Activated T-cell treated with anti-CD3 and anti-CD28 coated beads, Interleukin-2, amount 50 U/mL, for 72 hours (primary cell): ENCODE data around the gene FHIP1B. TPM values are rescaled to one million over a fixed set of nuclear protein-coding genes. Genes with fewer than 3 reads are reported as not detected.
"Not testable (repeated sequence)": the region's sequence is repeated elsewhere in the genome, so short reads cannot be mapped to it uniquely, and the experiment has no call there.

ENCODE experiments used
- ATAC-seq, 2 donors: fragments of 150-1000 bp; cut with Tn5 transposase; replicated peaks in 1 of 2; 2 replicates each; pipeline ENCODE4 v1.10.0; 2021; ENCODE audit warnings: moderate library complexity in 2 of 2, mild to moderate bottlenecking in 1 of 2
- DNase-seq, 2 donors: peaks; one replicate each; pipeline ENCODE4 v3.0.0; 2021 to 2022; ENCODE audit warnings: mixed read lengths in 1 of 2
- H3K27ac Mint-ChIP-seq: one replicate; pipeline ENCODE4 v1.8.0; 2022; ENCODE audit warnings: mild to moderate bottlenecking, moderate library complexity, mixed read lengths
- H3K27me3 Mint-ChIP-seq: one replicate; pipeline ENCODE4 v1.8.0; 2022; ENCODE audit warnings: low read depth, mixed read lengths
- H3K36me3 Mint-ChIP-seq, 2 donors: one replicate each; pipeline ENCODE4 v1.8.0; 2022; ENCODE audit warnings: mixed read lengths in 2 of 2, mild to moderate bottlenecking in 1 of 2; ENCODE audit not compliant: insufficient read depth in 2 of 2
- H3K4me1 Mint-ChIP-seq: one replicate; pipeline ENCODE4 v1.8.0; 2022; ENCODE audit warnings: low read depth, mixed read lengths
- H3K4me3 Mint-ChIP-seq, 2 donors: one replicate each; pipeline ENCODE4 v1.8.0; 2022; ENCODE audit warnings: mild to moderate bottlenecking in 2 of 2, mixed read lengths in 2 of 2, moderate library complexity in 2 of 2
- H3K9me3 Mint-ChIP-seq, 2 donors: one replicate each; pipeline ENCODE4 v1.8.0; 2022; ENCODE audit warnings: mixed read lengths in 2 of 2
- total RNA-seq, 2 donors: library from RNA; stranded (reverse); gene quantifications; one replicate each; pipeline ENCODE4 v1.2.3, GENCODE V29; 2022

Gene FHIP1B
- total RNA-seq, 2 donors from 2014 or later: 22.8 to 26.8 TPM

GRCh38 chr11:6251990-6252473, 17.6 kb upstream of the FHIP1B start:
- DNase-seq: no peak
- Mint-ChIP-seq H3K27ac (no peak overlapping the region), H3K4me3 (no peak overlapping the region), H3K9me3 (no peaks in the 10 kb centered on the region), H3K4me1 (no peaks in the 10 kb centered on the region), H3K27me3 (peaks cover 9% of the 10 kb centered on the region), H3K36me3 (no peaks in the 10 kb centered on the region)
- no peak for ATAC-seq

- peak; percentile 60 to 68 for DNase-seq
- peak; percentile 61 to 70 for ATAC-seq
- no peak overlapping the region for H3K4me3 Mint-ChIP-seq
- H3K27ac Mint-ChIP-seq: no peak overlapping the region
- no peaks in the 10 kb centered on the region for H3K4me1 Mint-ChIP-seq
- H3K36me3 Mint-ChIP-seq: no peaks in the 10 kb centered on the region
- peaks cover 9% of the 10 kb centered on the region for H3K27me3 Mint-ChIP-seq
- H3K9me3 Mint-ChIP-seq: no peaks in the 10 kb centered on the region
Observed at GRCh38 chr11:6251120-6251733, 16.8 kb upstream of the FHIP1B start.

GRCh38 chr11:6249770-6250555, 15.5 kb upstream of the FHIP1B start:
- DNase-seq: no peak
- no peaks in the 10 kb centered on the region for H3K9me3 Mint-ChIP-seq
- ATAC-seq: no peak
- H3K36me3 Mint-ChIP-seq: no peaks in the 10 kb centered on the region
- H3K4me1 Mint-ChIP-seq: no peaks in the 10 kb centered on the region
- H3K4me3 Mint-ChIP-seq: no peak overlapping the region
- H3K27ac Mint-ChIP-seq: no peak overlapping the region
- H3K27me3 Mint-ChIP-seq: peaks cover 19% of the 10 kb centered on the region

- H3K4me3 Mint-ChIP-seq, H3K4me1 Mint-ChIP-seq, H3K9me3 Mint-ChIP-seq, H3K27ac Mint-ChIP-seq, DNase-seq, ATAC-seq, H3K36me3 Mint-ChIP-seq: not testable (repeated sequence)
- peaks cover 27% of the 10 kb centered on the region for H3K27me3 Mint-ChIP-seq
Observed at GRCh38 chr11:6248897-6249296, 14.5 kb upstream of the FHIP1B start.

- Mint-ChIP-seq H3K27me3 (peaks cover 34% of the 10 kb centered on the region), H3K36me3 (no peaks in the 10 kb centered on the region), H3K4me1 (no peaks in the 10 kb centered on the region), H3K4me3 (no peak overlapping the region), H3K9me3 (no peaks in the 10 kb centered on the region), H3K27ac (no peak overlapping the region)
- ATAC-seq (no peak), DNase-seq (no peak)
Observed at GRCh38 chr11:6248248-6248647, 13.8 kb upstream of the FHIP1B start.

GRCh38 chr11:6245536-6245935, 11.1 kb upstream of the FHIP1B start:
- H3K27me3 Mint-ChIP-seq: peaks cover 38% of the 10 kb centered on the region
- no peak overlapping the region for H3K4me3 Mint-ChIP-seq
- H3K4me1 Mint-ChIP-seq: no peaks in the 10 kb centered on the region
- H3K36me3 Mint-ChIP-seq: no peaks in the 10 kb centered on the region
- no peak for DNase-seq
- H3K27ac Mint-ChIP-seq: no peak overlapping the region
- ATAC-seq: no peak
- H3K9me3 Mint-ChIP-seq: no peaks in the 10 kb centered on the region

- Mint-ChIP-seq H3K4me1 (no peaks in the 10 kb centered on the region), H3K36me3 (no peaks in the 10 kb centered on the region), H3K4me3 (no peak overlapping the region), H3K9me3 (no peaks in the 10 kb centered on the region), H3K27ac (no peak overlapping the region), H3K27me3 (peaks cover 32% of the 10 kb centered on the region)
- ATAC-seq: no peak
- no peak for DNase-seq
Observed at GRCh38 chr11:6241316-6241715, 6.9 kb upstream of the FHIP1B start.

GRCh38 chr11:6240781-6241180, 6.3 kb upstream of the FHIP1B start:
- H3K4me1 Mint-ChIP-seq: no peaks in the 10 kb centered on the region
- no peaks in the 10 kb centered on the region for H3K36me3 Mint-ChIP-seq
- H3K27ac Mint-ChIP-seq: no peak overlapping the region

GRCh38 chr11:6240139-6240538, 5.7 kb upstream of the FHIP1B start:
- ATAC-seq (no peak), DNase-seq (no peak)
- Mint-ChIP-seq H3K9me3 (no peaks in the 10 kb centered on the region), H3K27ac (no peak overlapping the region), H3K36me3 (no peaks in the 10 kb centered on the region), H3K4me1 (peaks cover 4% of the 10 kb centered on the region), H3K4me3 (no peak overlapping the region), H3K27me3 (peaks cover 23% of the 10 kb centered on the region)

More at GRCh38 chr11:6240781-6241180, 6.3 kb upstream of the FHIP1B start:
- Mint-ChIP-seq H3K27me3 (peaks cover 29% of the 10 kb centered on the region), H3K9me3 (no peaks in the 10 kb centered on the region), H3K4me3 (no peak overlapping the region)
- ATAC-seq (no peak), DNase-seq (no peak)

- Mint-ChIP-seq H3K4me1 (peaks cover 9% of the 10 kb centered on the region), H3K27me3 (peaks cover 13% of the 10 kb centered on the region), H3K9me3 (no peaks in the 10 kb centered on the region), H3K36me3 (peaks cover 0 to 1% of the 10 kb centered on the region in 2 donors), H3K27ac (no peak within 1 kb of the TSS), H3K4me3 (no peak within 1 kb of the TSS)
- DNase-seq (no peak), ATAC-seq (no peak)
Observed at GRCh38 chr11:6238902-6239301, 4.5 kb upstream of the FHIP1B start, which contains the start of gene CNGA4. Gene CNGA4, plus strand, starts transcription at chr11:6239089. Its CDS starts 118 bp downstream, at chr11:6239207.

GRCh38 chr11:6237761-6238302, 3.4 kb upstream of the FHIP1B start:
- DNase-seq: no peak
- Mint-ChIP-seq H3K36me3 (peaks cover 0 to 1% of the 10 kb centered on the region in 2 donors), H3K27ac (no peak overlapping the region), H3K9me3 (no peaks in the 10 kb centered on the region), H3K4me3 (no peak overlapping the region), H3K4me1 (peaks cover 18% of the 10 kb centered on the region), H3K27me3 (peaks cover 7% of the 10 kb centered on the region)
- ATAC-seq: no peak

- Mint-ChIP-seq H3K27ac (no peak overlapping the region), H3K4me1 (peaks cover 21% of the 10 kb centered on the region), H3K36me3 (peaks cover 0 to 1% of the 10 kb centered on the region in 2 donors), H3K4me3 (no peak overlapping the region), H3K27me3 (peaks cover 7% of the 10 kb centered on the region), H3K9me3 (no peaks in the 10 kb centered on the region)
- no peak for ATAC-seq
- DNase-seq: no peak
Observed at GRCh38 chr11:6237266-6237665, 2.8 kb upstream of the FHIP1B start.

- Mint-ChIP-seq H3K27ac (peak overlapping the region; percentile 56), H3K9me3 (no peaks in the 10 kb centered on the region), H3K27me3 (no peaks in the 10 kb centered on the region), H3K4me3 (peak overlapping the region; percentile 89 to 98), H3K4me1 (peaks cover 48% of the 10 kb centered on the region), H3K36me3 (peaks cover 0 to 4% of the 10 kb centered on the region in 2 donors)
- DNase-seq (peak in 1 of 2 donors; percentile 19), ATAC-seq (no peak)
Observed at GRCh38 chr11:6233984-6234386, 451 bp downstream of the FHIP1B start.
